DND-41 (cell line): ENCODE data around the gene SHC4.

Experiments used
- ATAC-seq: fragments of 200-7000 bp; cut with Tn5 transposase; 3 replicates; pipeline ENCODE4 v1.9.1; 2021; ENCODE audit warnings: low read depth; ENCODE audit not compliant: insufficient read depth
- DNase-seq: peaks from one replicate; pipeline ENCODE4 v3.0.0-alpha.2; 2020
- H2AFZ ChIP-seq: 2 replicates; pipeline ENCODE4 v1.6.0; 2012; ENCODE audit warnings: low read depth, low read length
- H3K27ac ChIP-seq: 2 replicates; pipeline ENCODE4 v1.5.1; 2012; ENCODE audit warnings: low read length, inconsistent platforms
- H3K27me3 ChIP-seq: fragments of 200-600 bp; sonication (generic); 2 replicates; pipeline ENCODE4 v1.6.0; 2012; ENCODE audit warnings: low read length, mild to moderate bottlenecking, inconsistent platforms; ENCODE audit not compliant: insufficient read depth, poor library complexity
- H3K36me3 ChIP-seq: 2 replicates; pipeline ENCODE4 v1.5.1; 2012; ENCODE audit warnings: low read length, inconsistent platforms; ENCODE audit not compliant: insufficient read depth
- H3K4me1 ChIP-seq: 2 replicates; pipeline ENCODE4 v1.5.1; 2012; ENCODE audit warnings: mild to moderate bottlenecking, low read length; ENCODE audit not compliant: insufficient read depth
- H3K4me2 ChIP-seq: 2 replicates; pipeline ENCODE4 v1.6.0; 2012; ENCODE audit warnings: mild to moderate bottlenecking, moderate library complexity, low read length, inconsistent platforms; ENCODE audit not compliant: insufficient read depth
- H3K4me3 ChIP-seq, 2 experiments: fragments of 200-600 bp in 1 of 2; shearing (Covaris generic) in 1 of 2; 2 replicates each; pipeline ENCODE4 v1.5.1; 2012 to 2016; ENCODE audit warnings: inconsistent platforms in 2 of 2, low read length in 2 of 2, mild to moderate bottlenecking in 2 of 2, low read depth in 1 of 2, moderate library complexity in 1 of 2
- H3K79me2 ChIP-seq: 2 replicates; pipeline ENCODE4 v1.6.0; 2012; ENCODE audit warnings: low read length, inconsistent platforms; ENCODE audit not compliant: insufficient read depth
- H3K9ac ChIP-seq: 2 replicates; pipeline ENCODE4 v1.6.0; 2012; ENCODE audit warnings: low read depth, mild to moderate bottlenecking, inconsistent platforms, low read length, moderate library complexity
- H3K9me3 ChIP-seq: 2 replicates; pipeline ENCODE4 v1.5.1; 2012; ENCODE audit warnings: low read length, moderate library complexity, mild to moderate bottlenecking, inconsistent platforms; ENCODE audit not compliant: insufficient read depth, severe bottlenecking
- H4K20me1 ChIP-seq: 2 replicates; pipeline ENCODE4 v1.6.0; 2012; ENCODE audit warnings: low read length; ENCODE audit not compliant: insufficient read depth
- EZH2 ChIP-seq: IDR thresholded peaks from 3 replicates; pipeline ENCODE4 v1.6.1; 2012; ENCODE audit warnings: borderline replicate concordance, low read depth, mild to moderate bottlenecking, moderate library complexity, low read length, inconsistent platforms; ENCODE audit not compliant: severe bottlenecking
- TF ChIP-seq, protein P1 (sequence below): IDR thresholded peaks from 2 replicates; pipeline ENCODE4 v1.5.1; 2012; ENCODE audit warnings: borderline replicate concordance, low read length, moderate library complexity, mild to moderate bottlenecking; ENCODE audit not compliant: poor library complexity, severe bottlenecking; ENCODE audit errors: extremely low read depth

Gene SHC4

DNA sequence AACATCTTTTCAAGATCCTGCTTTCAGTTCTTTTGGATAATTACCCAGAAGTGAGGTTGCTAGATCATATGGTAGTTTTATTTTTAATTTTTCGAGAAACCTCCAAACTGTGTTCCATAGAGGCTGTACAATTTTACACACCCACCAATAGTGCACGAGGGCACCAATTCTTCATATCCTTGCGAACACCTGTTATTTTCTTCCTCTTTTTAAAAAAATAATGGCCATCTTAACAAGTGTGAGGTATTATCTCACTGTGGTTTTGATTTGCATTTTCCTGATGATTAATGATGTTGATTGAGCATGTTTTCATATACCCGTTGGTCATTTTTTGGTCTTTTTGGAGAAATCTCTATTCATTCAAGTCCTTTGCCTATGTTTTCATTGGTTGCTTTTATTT lies 135.2 kb downstream of the SHC4 start:
- Histone ChIP-seq H3K9me3 (no peaks in the 10 kb centered on the region), H3K79me2 (no peaks in the 10 kb centered on the region), H3K36me3 (no peaks in the 10 kb centered on the region), H3K9ac (no peak overlapping the region), H3K4me1 (no peaks in the 10 kb centered on the region), H3K27me3 (peaks cover 10% of the 10 kb centered on the region), H3K27ac (no peak overlapping the region), H3K4me2 (no peak overlapping the region), H4K20me1 (no peaks in the 10 kb centered on the region), H2AFZ (no peak overlapping the region), H3K4me3 (no peak overlapping the region)
- no peak for DNase-seq
- TF ChIP-seq, protein P1, sequence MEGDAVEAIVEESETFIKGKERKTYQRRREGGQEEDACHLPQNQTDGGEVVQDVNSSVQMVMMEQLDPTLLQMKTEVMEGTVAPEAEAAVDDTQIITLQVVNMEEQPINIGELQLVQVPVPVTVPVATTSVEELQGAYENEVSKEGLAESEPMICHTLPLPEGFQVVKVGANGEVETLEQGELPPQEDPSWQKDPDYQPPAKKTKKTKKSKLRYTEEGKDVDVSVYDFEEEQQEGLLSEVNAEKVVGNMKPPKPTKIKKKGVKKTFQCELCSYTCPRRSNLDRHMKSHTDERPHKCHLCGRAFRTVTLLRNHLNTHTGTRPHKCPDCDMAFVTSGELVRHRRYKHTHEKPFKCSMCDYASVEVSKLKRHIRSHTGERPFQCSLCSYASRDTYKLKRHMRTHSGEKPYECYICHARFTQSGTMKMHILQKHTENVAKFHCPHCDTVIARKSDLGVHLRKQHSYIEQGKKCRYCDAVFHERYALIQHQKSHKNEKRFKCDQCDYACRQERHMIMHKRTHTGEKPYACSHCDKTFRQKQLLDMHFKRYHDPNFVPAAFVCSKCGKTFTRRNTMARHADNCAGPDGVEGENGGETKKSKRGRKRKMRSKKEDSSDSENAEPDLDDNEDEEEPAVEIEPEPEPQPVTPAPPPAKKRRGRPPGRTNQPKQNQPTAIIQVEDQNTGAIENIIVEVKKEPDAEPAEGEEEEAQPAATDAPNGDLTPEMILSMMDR, result no peak
- no peak for TF ChIP-seq EZH2
- ATAC-seq, result no peak

DNA sequence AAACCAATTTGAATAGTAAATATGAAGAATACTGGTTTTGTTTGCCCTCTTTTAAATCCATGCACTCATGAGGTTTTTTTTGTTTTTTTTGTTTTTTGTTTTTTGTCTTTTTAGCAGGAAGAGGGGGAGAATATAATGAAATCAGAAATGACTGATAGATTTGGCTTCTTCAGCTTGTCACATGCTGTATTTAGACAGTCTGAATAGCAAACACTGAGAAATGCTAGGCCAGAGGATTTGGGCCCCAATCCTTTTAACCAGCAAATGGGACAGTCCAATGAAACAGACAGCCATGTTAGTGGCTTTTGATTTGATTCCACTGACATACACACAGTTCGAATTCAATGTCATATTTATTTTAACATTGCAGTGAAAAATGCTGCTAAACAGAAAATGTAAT lies 138.6 kb downstream of the SHC4 start:
- TF ChIP-seq, protein P1, result no peak
- no peak for TF ChIP-seq EZH2
- no peaks in the 10 kb centered on the region for H3K4me1 ChIP-seq

DNA sequence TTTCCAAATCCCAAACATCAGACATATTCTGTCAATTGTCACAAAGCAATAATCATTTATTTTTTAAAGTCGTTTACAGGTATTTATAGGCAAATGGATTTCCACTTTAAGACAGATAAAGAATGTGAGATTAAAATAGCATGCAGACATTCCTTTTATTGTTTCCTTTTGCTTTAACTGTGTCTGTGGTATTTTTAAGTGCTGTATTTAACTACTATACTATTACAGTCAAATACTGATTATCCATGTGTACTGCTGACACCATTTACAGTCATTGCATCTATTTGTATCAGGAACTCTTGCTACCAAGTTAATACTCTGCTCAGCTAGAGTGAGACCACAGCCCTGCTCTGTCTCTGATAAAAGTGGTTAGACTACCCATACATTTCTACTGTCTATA lies 140.0 kb downstream of the SHC4 start:
- Histone ChIP-seq H3K4me1 (no peaks in the 10 kb centered on the region), H3K9ac (no peak overlapping the region), H3K27me3 (peaks cover 10% of the 10 kb centered on the region), H4K20me1 (no peaks in the 10 kb centered on the region), H2AFZ (no peak overlapping the region), H3K4me2 (no peak overlapping the region), H3K27ac (no peak overlapping the region), H3K9me3 (no peaks in the 10 kb centered on the region), H3K79me2 (no peaks in the 10 kb centered on the region), H3K4me3 (no peak overlapping the region), H3K36me3 (no peaks in the 10 kb centered on the region)
- ATAC-seq, result no peak
- no peak for DNase-seq
- TF ChIP-seq, protein P1, result no peak
- TF ChIP-seq EZH2, result no peak

More for the DNA sequence above, 138.6 kb downstream of the SHC4 start:
- H3K4me3 ChIP-seq, result no peak overlapping the region
- H3K27me3 ChIP-seq, result peaks cover 10% of the 10 kb centered on the region
- H3K9me3 ChIP-seq, result no peaks in the 10 kb centered on the region
- H3K36me3 ChIP-seq, result no peaks in the 10 kb centered on the region
- H3K27ac ChIP-seq, result no peak overlapping the region
- ATAC-seq (no peak), DNase-seq (no peak)
- H4K20me1 ChIP-seq, result no peaks in the 10 kb centered on the region
- H3K9ac ChIP-seq, result no peak overlapping the region
- no peak overlapping the region for H3K4me2 ChIP-seq
- H3K79me2 ChIP-seq, result no peaks in the 10 kb centered on the region
- no peak overlapping the region for H2AFZ ChIP-seq

DNA sequence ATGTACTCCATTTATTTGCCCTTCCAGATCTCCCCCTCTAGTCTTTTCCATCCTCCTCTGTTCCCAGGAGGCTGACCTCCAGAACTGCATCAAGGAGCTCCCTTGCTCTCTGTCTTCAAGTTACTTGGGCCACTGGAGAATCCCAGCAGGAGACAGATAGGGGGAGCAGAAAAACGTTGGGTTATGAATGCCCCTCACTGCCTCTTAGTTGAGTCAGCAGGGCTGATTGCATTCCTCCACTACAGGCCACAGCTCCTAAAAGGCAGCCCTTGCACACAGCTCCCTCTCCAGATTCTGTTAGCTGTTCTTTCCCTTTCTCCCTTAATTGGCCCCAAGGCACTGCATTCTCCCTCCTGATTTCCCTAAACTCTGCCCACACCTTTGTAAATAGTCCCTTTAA lies 140.5 kb downstream of the SHC4 start:
- no peaks in the 10 kb centered on the region for H4K20me1 ChIP-seq
- DNase-seq (no peak), ATAC-seq (no peak)
- no peak overlapping the region for H2AFZ ChIP-seq
- TF ChIP-seq, protein P1, result no peak
- no peak for TF ChIP-seq EZH2
- H3K9me3 ChIP-seq, result no peaks in the 10 kb centered on the region
- no peak overlapping the region for H3K4me3 ChIP-seq
- H3K27ac ChIP-seq, result no peak overlapping the region
- no peak overlapping the region for H3K9ac ChIP-seq
- H3K4me2 ChIP-seq, result no peak overlapping the region
- peaks cover 10% of the 10 kb centered on the region for H3K27me3 ChIP-seq
- no peaks in the 10 kb centered on the region for H3K36me3 ChIP-seq
- no peaks in the 10 kb centered on the region for H3K79me2 ChIP-seq
- H3K4me1 ChIP-seq, result no peaks in the 10 kb centered on the region
